HL-60 (cell line): ENCODE measurements around the gene SDSL.

Source experiments
- CTCF ChIP-seq: IDR thresholded peaks from one replicate; pipeline ENCODE4 v1.5.1; 2011; ENCODE audit warnings: low read length, control low read depth, inconsistent platforms; ENCODE audit not compliant: insufficient read depth
- GABPA ChIP-seq: IDR thresholded peaks from 2 replicates; pipeline ENCODE4 v1.6.1; 2012; ENCODE audit warnings: low read depth
- POLR2AphosphoS5 ChIP-seq: IDR thresholded peaks from 2 replicates; pipeline ENCODE4 v1.6.1; 2012; ENCODE audit warnings: low read depth
- REST ChIP-seq: IDR thresholded peaks from 2 replicates; pipeline ENCODE4 v1.6.1; 2012; ENCODE audit warnings: low read depth; ENCODE audit not compliant: insufficient replicate concordance

DNA sequence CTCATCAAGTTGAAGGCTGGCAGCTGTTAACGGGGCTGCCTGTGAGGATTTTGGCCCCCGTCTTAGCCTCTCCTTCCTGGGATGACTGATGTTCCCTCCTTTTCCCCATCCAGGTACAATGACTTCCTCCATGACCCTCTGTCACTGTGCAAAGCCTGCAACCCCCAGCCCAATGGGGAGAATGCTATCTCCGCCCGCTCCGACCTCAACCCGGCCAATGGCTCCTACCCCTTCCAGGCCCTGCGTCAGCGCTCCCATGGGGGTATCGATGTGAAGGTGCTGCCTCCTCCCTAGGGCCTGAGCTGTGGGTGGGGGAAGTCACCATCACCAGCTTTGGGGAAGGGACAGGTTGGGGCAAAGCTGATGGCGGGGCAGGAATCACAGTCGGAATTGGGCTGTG, 34.5 kb upstream of the SDSL start:
- TF ChIP-seq CTCF (no peak), REST (no peak), POLR2AphosphoS5 (no peak), GABPA (no peak)
